CD4-positive, alpha-beta T cell treated with Interleukin-6 at 100 ng/mL for 8 hours (primary cell): ENCODE results near the gene THYN1.

Source experiments
- DNase-seq: peaks from one replicate; pipeline ENCODE4 v3.0.0-alpha.2; 2020; ENCODE audit warnings: mixed read lengths, low spot score

The THYN1 gene

DNA sequence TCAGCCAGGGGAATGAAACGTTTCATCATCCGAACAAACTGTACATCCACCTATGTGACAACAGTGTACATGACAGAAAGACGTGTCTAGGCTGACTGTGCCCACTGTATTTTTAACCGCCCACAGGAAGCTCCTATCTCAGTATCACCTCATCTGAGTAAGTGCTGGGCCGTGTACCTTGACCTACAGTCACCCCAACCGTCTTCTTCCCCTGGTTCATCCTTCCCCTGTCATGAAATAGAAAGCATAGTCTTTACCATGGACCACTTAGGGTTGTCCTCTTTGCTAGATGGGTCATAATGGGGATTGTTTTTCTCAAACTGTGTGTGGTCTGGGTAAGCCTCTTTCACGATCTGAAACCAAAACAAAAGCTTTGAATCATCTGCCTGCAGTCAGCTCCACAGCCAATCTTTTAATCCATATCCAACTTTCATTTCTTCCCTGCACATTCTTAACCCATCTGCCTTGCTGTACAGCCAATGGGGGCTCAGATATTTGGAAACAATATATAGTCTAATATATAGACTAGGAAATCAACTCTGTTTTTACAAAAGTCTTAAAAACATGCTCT lies 4.2 kb downstream of the THYN1 start:
- no peak for DNase-seq

GRCh38 chr11:134246678-134247077 lies 6.5 kb downstream of the THYN1 start:
- DNase-seq, result no peak

- no peak for DNase-seq
These were observed 7.1 kb downstream of the THYN1 start for GRCh38 chr11:134246100-134246499.

GRCh38 chr11:134245434-134245833 lies 7.7 kb downstream of the THYN1 start:
- DNase-seq, result no peak

- DNase-seq, result no peak
These were observed 8.6 kb downstream of the THYN1 start for GRCh38 chr11:134244593-134244992.

- DNase-seq, result no peak
These were observed 9.2 kb downstream of the THYN1 start for GRCh38 chr11:134243913-134244312.

DNA sequence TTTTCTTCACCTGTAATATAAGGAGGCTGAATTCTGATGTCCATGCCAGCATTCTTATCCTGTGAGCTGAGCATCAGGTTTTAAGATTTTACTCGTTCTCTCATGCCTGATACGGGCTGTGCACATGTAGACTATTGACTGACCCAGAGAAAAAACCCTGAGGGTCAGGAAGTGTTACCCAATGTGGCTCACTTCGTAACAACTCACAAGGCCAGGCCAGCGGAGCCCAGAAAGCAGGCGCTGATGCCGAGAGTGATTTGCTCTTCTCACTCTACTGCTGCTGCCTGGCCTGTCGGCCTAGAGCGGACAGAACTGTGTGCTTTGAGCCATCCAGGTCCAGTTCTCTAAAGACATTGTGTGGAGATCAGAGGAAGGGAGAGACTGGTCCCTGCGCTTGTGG lies 10.8 kb downstream of the THYN1 start:
- no peak for DNase-seq

- DNase-seq, result no peak
These were observed 12.6 kb downstream of the THYN1 start for GRCh38 chr11:134240592-134240991.

- DNase-seq, result no peak
These were observed 14.2 kb downstream of the THYN1 start for GRCh38 chr11:134238956-134239355.

- no peak for DNase-seq
These were observed 15.6 kb downstream of the THYN1 start for GRCh38 chr11:134237557-134237922.

- DNase-seq, result no peak
These were observed 16.2 kb downstream of the THYN1 start for GRCh38 chr11:134236834-134237556.

DNA sequence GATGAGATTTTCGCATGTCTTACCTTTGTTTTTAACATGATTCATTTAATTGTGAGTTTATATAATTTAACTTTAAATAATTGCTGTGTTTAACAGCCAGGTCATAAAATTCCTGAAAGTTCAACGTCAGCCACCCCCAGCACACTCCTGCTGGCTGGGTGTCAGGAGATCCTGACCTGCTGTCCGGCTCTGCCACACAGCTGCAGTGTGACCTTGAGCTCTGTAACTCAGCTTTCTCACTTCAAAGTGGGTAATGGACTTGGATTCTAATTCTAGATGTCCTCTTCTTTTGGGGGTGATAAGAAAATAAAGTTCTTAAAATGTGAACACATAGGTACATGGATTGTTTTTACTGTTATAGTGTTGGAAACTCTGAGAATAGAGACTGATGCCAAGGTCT lies 17.8 kb downstream of the THYN1 start:
- no peak for DNase-seq

DNA sequence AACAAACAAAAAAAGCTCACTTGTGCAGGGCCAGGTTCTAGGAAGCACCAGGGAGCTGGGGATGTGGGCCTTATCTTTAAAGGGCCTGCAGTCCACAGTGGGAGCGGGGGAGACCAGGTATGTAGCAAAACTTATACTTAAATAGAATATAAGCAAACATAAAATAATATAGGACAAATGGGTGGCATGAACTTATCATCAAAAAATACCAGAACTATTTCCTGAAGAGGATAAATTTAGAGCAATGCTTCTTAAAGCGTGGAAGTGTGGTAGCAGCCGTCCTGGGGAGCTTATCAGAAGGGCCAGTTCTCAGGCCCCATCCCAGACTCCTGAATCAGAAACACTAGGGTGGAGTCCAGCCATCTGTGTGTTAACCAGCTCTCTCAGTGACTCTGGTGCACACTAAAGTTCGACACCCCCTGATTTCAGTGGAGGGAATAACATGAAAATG lies 19.4 kb downstream of the THYN1 start:
- DNase-seq, result no peak

DNA sequence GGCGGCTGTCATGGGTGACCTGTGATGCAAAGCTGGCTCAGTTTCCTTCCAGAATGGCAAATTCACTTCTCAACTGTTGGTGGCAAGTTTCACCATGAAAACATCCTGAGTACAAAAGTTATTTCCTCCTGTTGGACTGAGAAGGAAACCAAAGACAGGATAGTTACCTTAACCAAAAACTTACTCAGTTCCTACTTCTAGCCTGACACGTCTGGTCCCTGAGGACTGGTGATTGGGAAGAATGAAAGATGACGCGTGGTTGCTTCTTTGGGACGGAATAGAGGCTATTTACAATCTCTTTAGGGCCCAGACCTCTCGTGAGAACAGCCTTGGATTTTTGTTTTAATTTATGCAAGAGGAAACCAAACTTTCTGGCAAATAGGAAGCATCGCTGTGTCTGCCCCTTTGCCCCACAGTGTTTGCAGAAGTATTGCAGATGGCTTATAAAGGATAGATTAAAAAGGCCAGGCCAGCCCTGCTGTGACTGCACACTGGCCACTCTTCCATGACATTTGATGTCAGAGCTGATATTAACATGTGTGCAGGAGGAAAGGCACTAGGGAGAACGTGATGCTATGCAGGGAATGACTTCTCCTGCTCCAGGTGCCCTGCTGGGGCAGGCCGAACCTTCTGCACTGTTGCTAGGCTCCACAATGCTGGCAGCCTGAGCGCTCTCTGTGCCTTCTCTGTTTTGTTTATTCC lies 21.0 kb downstream of the THYN1 start:
- DNase-seq, result no peak

DNA sequence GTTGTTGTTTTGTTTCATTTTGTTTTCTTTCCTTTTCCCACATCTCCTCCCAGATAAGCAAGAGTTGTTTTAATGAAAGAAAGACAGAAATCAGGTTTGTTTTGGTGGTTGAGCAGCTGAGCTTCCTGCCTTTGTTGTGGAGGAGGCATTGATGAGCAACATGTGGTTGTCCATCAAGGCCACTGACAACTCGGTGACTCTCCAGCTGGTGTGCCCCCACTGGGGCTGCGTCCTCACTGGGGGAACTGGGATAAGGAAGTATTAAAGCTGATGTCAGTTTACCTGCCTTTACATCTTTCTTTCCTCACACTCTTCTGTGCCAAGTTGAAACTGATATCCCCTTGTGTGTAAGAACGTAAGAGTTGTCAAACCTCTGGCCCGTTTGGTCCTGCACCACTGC lies 22.8 kb downstream of the THYN1 start:
- DNase-seq, result no peak

DNA sequence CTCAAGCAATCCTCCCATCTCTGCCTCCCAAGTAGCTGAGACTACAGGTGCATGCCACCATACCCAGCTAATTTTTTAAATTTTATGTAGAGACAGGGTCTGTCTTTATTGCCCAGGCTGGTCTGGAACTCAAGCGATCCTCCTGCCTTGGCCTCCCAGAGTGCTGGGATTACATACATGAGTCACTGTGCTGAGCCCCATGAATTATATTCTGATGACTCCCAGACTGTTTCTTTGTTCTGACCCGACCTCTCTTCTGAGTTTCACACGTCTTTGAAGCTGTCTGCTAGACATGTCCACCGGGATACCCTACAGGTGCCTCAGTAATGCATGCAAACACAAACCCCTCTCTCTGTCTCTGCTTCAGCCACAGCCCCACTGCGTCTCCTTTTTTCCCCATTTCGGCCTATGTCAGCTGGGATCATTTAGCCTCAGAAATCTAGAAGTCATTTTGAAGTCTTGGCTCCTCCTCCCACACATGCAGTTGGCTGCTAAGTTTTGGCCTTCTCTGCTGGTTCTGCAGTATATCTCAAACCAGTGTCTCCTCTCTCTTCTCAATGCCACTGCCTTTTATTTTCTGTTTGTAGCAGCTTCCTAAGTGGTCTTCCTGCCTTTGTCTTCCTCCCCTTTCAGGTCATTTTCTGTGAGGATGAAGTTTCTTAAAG lies 23.9 kb downstream of the THYN1 start:
- no peak for DNase-seq

GRCh38 chr11:134228625-134229024 lies 24.5 kb downstream of the THYN1 start:
- DNase-seq, result no peak

GRCh38 chr11:134226806-134227325 lies 26.3 kb downstream of the THYN1 start:
- DNase-seq, result no peak

DNA sequence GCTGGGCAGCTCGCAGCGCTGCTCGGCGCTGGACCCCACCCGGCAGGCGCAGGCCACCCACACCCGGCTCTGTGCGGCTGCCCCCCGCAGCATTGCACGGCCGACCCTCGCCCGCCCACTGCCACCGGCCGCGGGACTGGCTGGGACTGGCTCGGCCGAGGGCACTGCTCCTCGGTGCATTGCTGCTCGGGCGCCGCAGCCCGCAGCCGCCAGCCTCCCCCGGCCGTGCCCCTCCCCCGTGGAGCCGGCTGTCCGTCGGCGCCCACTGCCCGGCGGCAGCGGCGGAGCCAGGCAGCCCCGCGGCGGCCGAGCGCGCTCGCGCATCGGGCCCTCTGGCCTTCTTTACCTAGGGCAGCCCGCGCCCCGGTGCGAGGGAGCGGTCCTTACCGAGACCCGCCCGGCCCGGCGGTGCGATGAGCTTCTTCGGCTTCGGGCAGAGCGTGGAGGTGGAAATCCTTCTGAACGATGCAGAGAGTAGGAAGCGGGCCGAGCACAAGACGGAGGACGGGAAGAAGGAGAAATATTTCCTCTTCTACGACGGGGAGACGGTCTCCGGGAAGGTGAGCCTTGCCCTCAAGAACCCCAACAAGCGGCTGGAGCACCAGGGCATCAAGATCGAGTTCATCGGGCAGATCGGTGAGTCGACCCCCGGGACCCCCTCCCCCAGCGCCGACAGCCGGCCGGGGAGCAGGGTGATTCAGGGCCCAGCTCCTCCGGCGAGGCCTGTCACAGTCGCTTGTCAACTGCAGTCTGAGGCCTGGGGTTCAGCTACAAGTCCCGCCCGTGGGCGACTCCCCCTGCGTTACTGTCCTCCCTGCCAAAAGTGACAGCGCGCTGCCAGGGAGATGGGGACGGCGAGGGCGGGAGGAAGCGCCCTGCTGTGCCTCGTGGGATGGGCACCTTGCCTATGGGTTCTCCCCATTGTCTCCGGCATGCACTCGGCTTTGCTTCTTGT lies 28.2 kb downstream of the THYN1 start:
- DNase-seq, result peak; percentile 47

DNA sequence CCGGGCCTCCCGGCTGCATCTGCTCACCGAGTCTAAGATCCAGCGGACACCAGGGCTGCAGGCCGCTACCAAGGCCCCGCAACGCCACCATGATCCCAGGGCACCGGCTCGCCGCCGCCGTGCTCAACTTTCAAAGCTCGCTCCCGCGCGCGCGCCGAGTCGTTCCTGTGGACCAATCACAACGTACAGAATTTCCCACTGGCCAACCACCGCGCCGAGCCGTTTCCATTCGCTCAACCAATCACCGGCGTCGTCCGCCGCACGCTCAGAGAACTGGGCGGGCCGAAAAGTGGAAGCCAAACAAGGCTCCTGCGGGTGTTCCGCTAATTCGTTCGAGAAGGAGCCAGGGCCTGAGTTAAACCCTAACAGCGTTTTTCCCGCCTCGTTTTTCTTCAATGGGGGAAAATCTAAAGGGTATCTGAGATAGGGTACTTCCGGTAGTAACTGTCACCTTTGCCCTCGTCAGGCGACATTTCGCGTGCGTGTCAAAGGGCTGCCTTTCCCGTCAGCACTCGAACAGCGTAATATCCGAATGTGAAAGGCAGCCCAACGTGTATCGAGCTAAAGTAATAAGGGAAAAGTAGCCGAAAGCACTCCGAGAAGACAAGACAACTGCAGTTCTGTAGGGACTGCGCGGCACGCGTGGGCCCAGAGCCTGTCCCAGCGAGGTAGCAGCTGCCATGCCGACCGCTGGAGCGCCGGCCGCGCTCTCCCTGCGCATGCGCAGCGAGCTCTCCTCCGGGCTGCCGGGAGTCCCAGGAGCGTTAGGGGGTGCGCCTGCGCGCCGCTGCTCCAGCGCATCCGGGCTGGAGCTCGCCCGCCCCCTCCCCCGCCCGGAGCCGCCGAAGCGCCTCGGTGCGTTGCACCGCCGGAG lies 29.1 kb downstream of the THYN1 start, which contains the start of the genes NCAPD3 and VPS26B:
Gene NCAPD3, minus strand, starts transcription at position 132 of the 874 bp plus-strand sequence. Its CDS starts 41 bp downstream, at position 91.
Gene VPS26B, plus strand, starts transcription at position 836 of the 874 bp plus-strand sequence. CDS start 452 bp downstream, outside the sequence.
- peak; percentile 95 for DNase-seq
